Measurements from ENCODE around the gene HARBI1. TPM values are rescaled to one million over a fixed set of nuclear protein-coding genes. Genes with fewer than 3 reads are reported as not detected.

HARBI1 gene
- total and polyA plus RNA-seq, 2 of the 8 experiments (the other 6 are each of a cell fraction or from before 2014, with no cell fraction given), result 3.8 to 5.1 TPM

DNA sequence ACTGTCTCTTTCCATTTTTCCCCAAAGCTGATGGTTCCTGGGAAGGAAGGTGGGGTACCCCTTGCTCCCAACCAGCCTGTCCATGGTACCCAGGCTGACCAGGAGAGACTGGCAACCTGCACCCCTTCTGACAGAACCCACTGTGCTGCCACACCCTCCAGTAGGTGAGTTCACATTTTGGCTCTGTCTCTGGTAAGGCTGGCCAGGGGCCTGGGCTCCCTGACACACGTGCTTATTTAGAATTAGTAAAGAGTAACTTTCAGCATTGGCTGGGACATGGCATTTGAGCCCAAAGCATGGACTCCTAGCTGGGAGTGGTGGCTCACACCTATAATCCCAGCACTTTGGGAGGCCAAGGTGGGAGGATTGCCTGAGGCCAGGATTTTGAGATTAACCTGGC lies 48.3 kb upstream of the HARBI1 start:
- FAIRE-seq (no peak), DNase-seq (ENCODE audit: low read depth in 1 of 2, low spot score in 2 of 2) (no peak)
- no peaks in the 10 kb centered on the region for H3K27me3 ChIP-seq (replicated peaks in 1 of 4; ENCODE audit: control insufficient read depth in 3 of 4, extremely low read depth in 1 of 4, insufficient read depth in 3 of 4, low read length in 3 of 4)
- no peak overlapping the region for H3K23ac ChIP-seq (ENCODE audit: insufficient read length)
- H3K27ac ChIP-seq (ENCODE audit: low read depth, low read length), result no peak overlapping the region
- 88% methylated on average over 1 of the region's 1 CpG; no CpG with 5 or more reads in 1 of the 2 experiments for WGBS, 2 experiments (ENCODE audit: extremely low coverage in 1 of 2, insufficient coverage in 1 of 2, insufficient read length in 1 of 2, insufficient replicate concordance in 2 of 2, low coverage in 1 of 2, low lambda C conversion rate in 2 of 2, missing lambda C conversion rate in 1 of 2)
- no peak overlapping the region for H2AFZ ChIP-seq (ENCODE audit: low read length)
- POLR2A ChIA-PET (ENCODE audit: partially characterized antibody), result no interaction called here
- no peak overlapping the region for H2BK120ac ChIP-seq (replicated peaks; ENCODE audit: low read depth, low read length)
- H2BK12ac ChIP-seq (ENCODE audit: low read depth, low read length), result no peak overlapping the region
- no peak overlapping the region for H3K56ac ChIP-seq (replicated peaks; ENCODE audit: insufficient read length, low read depth, low read length)
- no peak overlapping the region for H3K14ac ChIP-seq (ENCODE audit: insufficient read length)
- TF ChIP-seq JUN (IDR thresholded peaks at IDR 0.05; ENCODE audit: low read depth, low read length) (no peak), RBBP5 (IDR thresholded peaks at IDR 0.05; ENCODE audit: borderline replicate concordance, low read depth, low read length) (no peak), RFX5 (IDR thresholded peaks at IDR 0.05; ENCODE audit: borderline replicate concordance, low read depth, low read length) (no peak), POLR2A (IDR thresholded peaks at IDR 0.05; ENCODE audit: control extremely low read depth in 1 of 2, low read depth in 2 of 2, low read length in 2 of 2) (no peak), CBX5 (IDR thresholded peaks at IDR 0.05; ENCODE audit: low read depth, low read length) (no peak), CHD1 (IDR thresholded peaks at IDR 0.05; ENCODE audit: low read depth, low read length) (no peak), EP300 (IDR thresholded peaks at IDR 0.05; ENCODE audit: borderline replicate concordance in 1 of 2, low read depth in 2 of 2, low read length in 2 of 2) (no peak)
- TF ChIP-seq, protein P1, sequence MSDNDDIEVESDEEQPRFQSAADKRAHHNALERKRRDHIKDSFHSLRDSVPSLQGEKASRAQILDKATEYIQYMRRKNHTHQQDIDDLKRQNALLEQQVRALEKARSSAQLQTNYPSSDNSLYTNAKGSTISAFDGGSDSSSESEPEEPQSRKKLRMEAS (IDR thresholded peaks at IDR 0.05), result no peak
- no peak overlapping the region for H4K5ac ChIP-seq (ENCODE audit: insufficient read length, low read depth, low read length)
- H4K91ac ChIP-seq (replicated peaks; ENCODE audit: insufficient read length, low read length), result no peak overlapping the region
- no peak overlapping the region for H2BK5ac ChIP-seq (ENCODE audit: low read depth, low read length)
- H3K18ac ChIP-seq (ENCODE audit: extremely low read depth, low read length), result no peak overlapping the region
- H3K4me2 ChIP-seq (ENCODE audit: insufficient read depth in 1 of 2, low read depth in 2 of 2, low read length in 2 of 2), result no peak overlapping the region
- H3K4me1 ChIP-seq (replicated peaks in 1 of 4; ENCODE audit: control insufficient read depth in 3 of 4, insufficient read depth in 4 of 4, low read length in 3 of 4), result no peaks in the 10 kb centered on the region
- no peak overlapping the region for H3K4ac ChIP-seq (replicated peaks; ENCODE audit: insufficient read length, low read depth, low read length)
- CTCF ChIA-PET (ENCODE audit: partially characterized antibody), result interaction anchor here (1.4 kb wide), 1 partner anchor 656 kb away, joined by 3 read pairs; no protein-coding TSS in a partner anchor
- no peaks in the 10 kb centered on the region for H3K79me1 ChIP-seq (ENCODE audit: low read depth, low read length)
- H3K4me3 ChIP-seq (ENCODE audit: extremely low read depth in 1 of 4, insufficient read depth in 2 of 4, low read depth in 3 of 4, low read length in 4 of 4), result no peak overlapping the region
- no peak overlapping the region for H2BK20ac ChIP-seq (ENCODE audit: low read length)
- no peaks in the 10 kb centered on the region for H3K23me2 ChIP-seq (ENCODE audit: low read depth, low read length)
- H2BK15ac ChIP-seq (ENCODE audit: low read length), result no peak overlapping the region
- no peak overlapping the region for H2AK5ac ChIP-seq (ENCODE audit: low read depth, low read length)
- H3K36me3 ChIP-seq (ENCODE audit: control insufficient read depth in 2 of 4, insufficient read depth in 4 of 4, low read length in 3 of 4), result peaks cover 16 to 49% (median 37%) of the 10 kb centered on the region in 4 experiments
- no peaks in the 10 kb centered on the region for H3K79me2 ChIP-seq (ENCODE audit: control insufficient read depth in 1 of 2, insufficient read depth in 2 of 2, low read length in 2 of 2)
- peaks cover 2% of the 10 kb centered on the region in 2 experiments for H4K20me1 ChIP-seq (replicated peaks in 1 of 2; ENCODE audit: control insufficient read depth in 1 of 2, insufficient read depth in 2 of 2, low read length in 2 of 2)
- H3K9me3 ChIP-seq (ENCODE audit: insufficient read depth in 2 of 2, low read depth in 1 of 2, low read length in 1 of 2), result no peaks in the 10 kb centered on the region
- no peak overlapping the region for H4K8ac ChIP-seq (ENCODE audit: extremely low read depth, insufficient read depth, low read length)
- H3K9ac ChIP-seq (replicated peaks in 1 of 4; ENCODE audit: extremely low read depth in 1 of 4, low read depth in 3 of 4, low read length in 3 of 4), result no peak overlapping the region

Data from H1 (cell line).